Trophoblast cell (in vitro differentiated cells and primary cell): ENCODE results near the gene ECHDC1.
A peak's percentile ranks its signal among the peaks of the same experiment; 100 is the strongest.

Experiments used
- DNase-seq, 2 donors: peaks; one replicate each; pipeline ENCODE4 v3.0.0-alpha.2; 2016
- H2AFZ ChIP-seq: 2 replicates; pipeline ENCODE4 v1.6.1; 2013; ENCODE audit warnings: low read length, moderate library complexity, mild to moderate bottlenecking; ENCODE audit not compliant: insufficient read depth, poor library complexity
- H2AK5ac ChIP-seq: 2 replicates; pipeline ENCODE4 v1.6.1; 2013; ENCODE audit warnings: mild to moderate bottlenecking, low read length
- H2BK120ac ChIP-seq: 2 replicates; pipeline ENCODE4 v1.6.1; 2013; ENCODE audit warnings: low read length, mild to moderate bottlenecking, moderate library complexity; ENCODE audit not compliant: insufficient read depth, poor library complexity
- H2BK12ac ChIP-seq: 2 replicates; pipeline ENCODE4 v1.6.1; 2013; ENCODE audit warnings: mild to moderate bottlenecking, low read length, moderate library complexity
- H2BK5ac ChIP-seq: 2 replicates; pipeline ENCODE4 v1.6.1; 2013; ENCODE audit warnings: low read length, low read depth, moderate library complexity, mild to moderate bottlenecking; ENCODE audit not compliant: poor library complexity
- H3K14ac ChIP-seq: 2 replicates; pipeline ENCODE4 v1.6.1; 2013; ENCODE audit warnings: mild to moderate bottlenecking, low read length
- H3K18ac ChIP-seq: 2 replicates; pipeline ENCODE4 v1.6.1; 2013; ENCODE audit warnings: mild to moderate bottlenecking, low read length
- H3K23ac ChIP-seq: 2 replicates; pipeline ENCODE4 v1.6.1; 2013; ENCODE audit warnings: low read length
- H3K27ac ChIP-seq: 2 replicates; pipeline ENCODE4 v1.5.1; 2013; ENCODE audit warnings: low read depth, mild to moderate bottlenecking, inconsistent platforms, low read length, moderate library complexity
- H3K27me3 ChIP-seq: 2 replicates; pipeline ENCODE4 v1.6.1; 2013; ENCODE audit warnings: inconsistent platforms, mild to moderate bottlenecking, low read length, moderate library complexity; ENCODE audit not compliant: insufficient read depth
- H3K36me3 ChIP-seq, 2 experiments: 1 replicate in 1 of 2; 2 replicates in 1 of 2; pipeline ENCODE4 v1.6.1; 2013; ENCODE audit warnings: low read length in 2 of 2, mild to moderate bottlenecking in 2 of 2, moderate library complexity in 1 of 2; ENCODE audit not compliant: insufficient read depth in 2 of 2, control insufficient read depth in 1 of 2
- H3K4ac ChIP-seq: 2 replicates; pipeline ENCODE4 v1.6.1; 2013; ENCODE audit warnings: low read depth, mild to moderate bottlenecking, low read length, moderate library complexity
- H3K4me1 ChIP-seq, 2 experiments: 1 replicate in 1 of 2; 2 replicates in 1 of 2; pipeline ENCODE4 v1.6.1; 2013; ENCODE audit warnings: low read length in 2 of 2, mild to moderate bottlenecking in 2 of 2, moderate library complexity in 1 of 2; ENCODE audit not compliant: insufficient read depth in 2 of 2, control insufficient read depth in 1 of 2
- H3K4me2 ChIP-seq: 2 replicates; pipeline ENCODE4 v1.6.1; 2013; ENCODE audit warnings: inconsistent platforms, mild to moderate bottlenecking, low read length, moderate library complexity
- H3K4me3 ChIP-seq: 2 replicates; pipeline ENCODE4 v1.5.1; 2013; ENCODE audit warnings: mild to moderate bottlenecking, low read depth, low read length, inconsistent platforms
- H3K79me1 ChIP-seq: one replicate; pipeline ENCODE4 v1.6.1; 2013; ENCODE audit warnings: low read length
- H3K79me2 ChIP-seq: 2 replicates; pipeline ENCODE4 v1.6.1; 2013; ENCODE audit warnings: low read length, mild to moderate bottlenecking; ENCODE audit not compliant: control insufficient read depth, insufficient read depth, poor library complexity
- H3K9ac ChIP-seq: 2 replicates; pipeline ENCODE4 v1.6.1; 2013; ENCODE audit warnings: mild to moderate bottlenecking, low read length
- H3K9me3 ChIP-seq: 2 replicates; pipeline ENCODE4 v1.6.1; 2013; ENCODE audit warnings: low read depth, mild to moderate bottlenecking, control low read depth, inconsistent platforms, low read length; ENCODE audit not compliant: insufficient read depth
- H4K12ac ChIP-seq: 2 replicates; pipeline ENCODE4 v1.6.1; 2013; ENCODE audit warnings: low read depth, mild to moderate bottlenecking, low read length, moderate library complexity
- H4K8ac ChIP-seq: 2 replicates; pipeline ENCODE4 v1.6.1; 2013; ENCODE audit warnings: low read depth, mild to moderate bottlenecking, low read length, moderate library complexity
- H4K91ac ChIP-seq: one replicate; pipeline ENCODE4 v1.6.1; 2013; ENCODE audit warnings: low read depth, mild to moderate bottlenecking, low read length, moderate library complexity
- WGBS: extraction: QIAGEN DNeasy Blood & Tissue Kit; methylation state at CpG from one replicate; pipeline ENCODE4 v1.1.7; 2013; ENCODE audit warnings: missing lambda C conversion rate; ENCODE audit not compliant: insufficient read length, insufficient coverage; ENCODE audit errors: extremely low coverage; 5-methylcytosine and 5-hydroxymethylcytosine counted together

Gene ECHDC1

DNA sequence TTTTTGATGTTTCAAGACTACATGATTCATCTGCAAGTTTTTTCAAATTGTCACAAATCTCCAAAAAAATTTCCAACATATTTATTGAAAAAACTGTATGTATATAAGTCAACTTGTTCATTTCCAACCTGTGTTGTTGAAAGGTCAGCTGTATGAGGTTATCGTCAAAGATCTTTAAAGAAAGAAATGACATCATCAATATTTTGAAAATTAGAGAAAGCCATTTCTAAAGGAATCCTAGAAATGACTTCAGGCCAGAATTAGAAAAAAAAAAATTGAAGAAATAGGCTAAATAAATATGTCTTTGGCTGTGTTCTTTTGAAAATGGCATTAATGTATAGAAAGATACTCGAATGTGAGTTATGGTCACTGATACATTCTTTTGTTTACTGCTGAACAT, 69.9 kb downstream of the ECHDC1 start:
- no peak overlapping the region for H3K4me2 ChIP-seq
- no peak overlapping the region for H3K4me3 ChIP-seq
- no peaks in the 10 kb centered on the region for H3K27me3 ChIP-seq
- H2AFZ ChIP-seq = no peak overlapping the region
- H3K23ac ChIP-seq = no peak overlapping the region
- H2BK120ac ChIP-seq = no peak overlapping the region
- H2AK5ac ChIP-seq = no peak overlapping the region
- H3K4me1 ChIP-seq = no peaks in the 10 kb centered on the region
- H3K36me3 ChIP-seq = no peaks in the 10 kb centered on the region
- no peak overlapping the region for H4K91ac ChIP-seq
- H3K14ac ChIP-seq = no peak overlapping the region
- no peaks in the 10 kb centered on the region for H3K9me3 ChIP-seq
- no peak overlapping the region for H3K18ac ChIP-seq
- no peak overlapping the region for H2BK5ac ChIP-seq
- no peak overlapping the region for H4K8ac ChIP-seq
- no peaks in the 10 kb centered on the region for H3K79me2 ChIP-seq
- no peak overlapping the region for H2BK12ac ChIP-seq
- no peak overlapping the region for H3K4ac ChIP-seq
- no CpG with 5 or more reads among the region's 2 CpGs for WGBS
- no peak overlapping the region for H3K9ac ChIP-seq
- H4K12ac ChIP-seq = no peak overlapping the region
- H3K79me1 ChIP-seq = no peaks in the 10 kb centered on the region
- no peak overlapping the region for H3K27ac ChIP-seq
- peak in 1 of 2 donors; percentile 5 for DNase-seq

DNA sequence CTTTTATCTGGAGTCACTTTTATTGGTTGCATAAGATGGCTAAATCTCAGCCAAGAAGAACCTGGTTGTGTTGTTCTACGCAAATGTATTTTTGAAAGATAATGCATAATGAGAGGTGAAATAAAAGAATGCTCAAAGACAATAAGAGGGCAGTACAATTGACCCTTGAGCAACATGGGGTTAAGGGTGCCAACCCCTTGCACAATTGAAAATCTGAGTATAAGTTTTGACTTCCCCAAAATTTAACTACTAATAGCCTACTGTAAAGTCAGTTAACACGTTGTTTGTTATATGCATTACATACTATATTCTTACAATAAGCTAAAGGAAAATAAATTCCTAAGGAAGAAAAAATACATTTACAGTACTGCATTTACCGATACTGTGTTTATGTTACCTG, 70.8 kb downstream of the ECHDC1 start:
- no peak overlapping the region for H3K4me3 ChIP-seq
- H3K36me3 ChIP-seq = no peaks in the 10 kb centered on the region
- H3K4ac ChIP-seq = peak overlapping the region; percentile 69
- H3K79me2 ChIP-seq = peaks cover 1% of the 10 kb centered on the region
- no peak for DNase-seq
- no peak overlapping the region for H2BK5ac ChIP-seq
- H3K18ac ChIP-seq = no peak overlapping the region
- H3K14ac ChIP-seq = no peak overlapping the region
- H3K23ac ChIP-seq = no peak overlapping the region
- H4K8ac ChIP-seq = no peak overlapping the region
- H4K91ac ChIP-seq = no peak overlapping the region
- no peaks in the 10 kb centered on the region for H3K27me3 ChIP-seq
- no peak overlapping the region for H4K12ac ChIP-seq
- H2AK5ac ChIP-seq = no peak overlapping the region
- no peak overlapping the region for H3K9ac ChIP-seq
- no peaks in the 10 kb centered on the region for H3K4me1 ChIP-seq
- H2BK12ac ChIP-seq = no peak overlapping the region
- no peak overlapping the region for H2AFZ ChIP-seq
- no peaks in the 10 kb centered on the region for H3K9me3 ChIP-seq
- H3K27ac ChIP-seq = no peak overlapping the region
- H2BK120ac ChIP-seq = no peak overlapping the region
- peaks cover under 1% of the 10 kb centered on the region for H3K79me1 ChIP-seq
- WGBS = no CpG with 5 or more reads among the region's 3 CpGs
- H3K4me2 ChIP-seq = no peak overlapping the region

DNA sequence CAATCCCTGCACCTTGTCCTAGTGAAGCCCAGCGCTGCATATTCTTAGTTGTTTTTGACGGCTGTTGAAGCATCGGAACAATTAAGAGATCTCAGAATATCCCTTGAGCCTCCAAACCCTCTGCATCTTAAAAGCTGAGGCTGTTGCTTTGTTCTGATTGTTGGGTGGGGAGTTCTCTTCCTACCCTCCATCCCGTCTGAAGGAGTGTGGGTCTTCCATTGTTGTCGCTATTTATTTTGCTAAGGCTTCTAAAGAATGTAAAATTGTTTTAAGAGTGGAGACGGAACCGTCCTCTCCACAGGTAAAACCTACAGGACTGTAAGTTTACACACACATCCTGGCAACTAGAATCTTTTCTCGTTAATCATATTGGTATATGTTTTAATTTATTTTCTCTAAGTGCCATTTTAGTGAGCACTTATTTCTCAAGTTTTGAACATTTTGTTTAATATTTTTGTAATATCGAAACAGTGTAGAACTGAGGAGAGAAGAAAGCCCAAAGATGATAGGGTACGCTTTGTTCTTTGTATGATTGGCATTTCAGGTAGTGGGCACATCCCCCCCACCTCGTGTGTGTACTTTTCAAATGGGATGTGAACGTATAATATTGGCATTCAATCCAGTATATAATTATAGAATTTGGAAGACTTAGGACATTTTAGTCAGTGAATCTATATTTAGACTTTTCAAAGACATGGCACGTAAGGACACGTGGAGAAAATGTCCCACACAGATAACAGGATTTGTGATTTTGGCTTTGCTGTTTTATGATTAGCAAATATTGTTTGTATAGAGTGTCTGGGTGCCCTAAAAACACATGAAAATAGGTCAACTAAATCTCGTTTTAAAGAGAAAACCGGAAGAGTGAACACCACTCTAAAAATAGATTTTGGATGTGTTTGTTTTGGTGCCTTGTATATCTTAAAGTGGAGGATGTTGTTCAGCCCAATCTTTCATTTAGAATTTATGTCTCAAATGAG, 75.5 kb downstream of the ECHDC1 start:
- H3K4me2 ChIP-seq = peak overlapping the region; percentile 69
- H4K12ac ChIP-seq = no peak overlapping the region
- H3K79me2 ChIP-seq = peaks cover 12% of the 10 kb centered on the region
- H3K18ac ChIP-seq = peak overlapping the region; percentile 74
- peaks cover 12% of the 10 kb centered on the region for H3K79me1 ChIP-seq
- peak overlapping the region; percentile 96 for H3K9ac ChIP-seq
- no peak overlapping the region for H2AFZ ChIP-seq
- H3K9me3 ChIP-seq = no peaks in the 10 kb centered on the region
- peak overlapping the region; percentile 99 for H3K27ac ChIP-seq
- no peak overlapping the region for H2BK12ac ChIP-seq
- peak overlapping the region; percentile 91 for H3K4ac ChIP-seq
- no peak for DNase-seq
- peak overlapping the region; percentile 100 for H3K4me3 ChIP-seq
- H3K36me3 ChIP-seq = no peaks in the 10 kb centered on the region
- peak overlapping the region; percentile 7 for H2AK5ac ChIP-seq
- no peaks in the 10 kb centered on the region for H3K4me1 ChIP-seq
- peak overlapping the region; percentile 90 for H3K14ac ChIP-seq
- H4K8ac ChIP-seq = peak overlapping the region; percentile 89
- peak overlapping the region; percentile 81 for H4K91ac ChIP-seq
- H2BK5ac ChIP-seq = peak overlapping the region; percentile 90
- H3K23ac ChIP-seq = no peak overlapping the region
- H3K27me3 ChIP-seq = no peaks in the 10 kb centered on the region
- no peak overlapping the region for H2BK120ac ChIP-seq
- no CpG with 5 or more reads among the region's 16 CpGs for WGBS

DNA sequence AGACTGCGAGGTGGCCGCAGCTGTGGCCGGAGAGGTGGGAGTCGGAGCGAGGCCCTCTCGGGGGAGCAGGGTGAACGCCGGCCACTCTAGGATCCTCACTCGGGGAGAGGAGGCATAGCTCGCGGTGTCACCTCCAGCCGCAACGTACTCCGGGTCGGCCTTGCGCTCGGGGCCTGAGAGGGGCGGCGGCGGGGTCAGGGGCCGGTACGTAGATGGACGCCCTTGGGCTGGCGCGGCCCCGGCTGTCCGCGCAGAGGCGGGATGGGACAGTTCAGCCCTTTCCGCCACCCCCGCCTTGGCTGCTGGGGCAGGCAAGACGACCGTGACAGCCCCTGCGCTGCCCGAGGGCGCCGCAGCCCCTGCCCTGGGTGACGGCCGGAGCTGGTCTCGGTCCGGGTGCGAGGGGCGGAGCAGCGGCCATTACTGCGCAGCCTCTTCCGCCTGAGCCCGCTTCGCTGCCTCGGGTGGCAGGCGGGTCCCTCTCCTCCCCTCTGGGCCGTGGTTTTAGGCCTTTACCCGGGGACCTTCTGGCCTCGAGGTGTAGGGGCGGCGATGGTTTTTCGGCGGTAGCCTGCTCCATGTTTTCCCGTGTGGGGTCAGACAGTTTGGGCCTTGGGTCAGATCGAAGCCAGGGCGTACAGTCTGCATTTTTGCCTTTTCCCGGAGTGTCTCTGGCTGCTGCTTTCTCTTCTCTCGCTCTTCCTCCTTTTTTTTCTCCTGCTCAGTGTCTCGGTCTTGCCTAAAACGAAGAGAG, 76.3 kb downstream of the ECHDC1 start:
- no CpG with 5 or more reads among the region's 64 CpGs for WGBS
- peak overlapping the region; percentile 96 for H3K9ac ChIP-seq
- peak overlapping the region; percentile 100 for H3K4me3 ChIP-seq
- peak overlapping the region; percentile 74 for H3K18ac ChIP-seq
- H3K4me1 ChIP-seq = no peaks in the 10 kb centered on the region
- no peak overlapping the region for H3K23ac ChIP-seq
- peaks cover 12% of the 10 kb centered on the region for H3K79me2 ChIP-seq
- H3K36me3 ChIP-seq = no peaks in the 10 kb centered on the region
- peak overlapping the region; percentile 90 for H3K14ac ChIP-seq
- peaks cover 12% of the 10 kb centered on the region for H3K79me1 ChIP-seq
- H2BK12ac ChIP-seq = no peak overlapping the region
- H3K4me2 ChIP-seq = peak overlapping the region; percentile 57
- peak overlapping the region; percentile 70 for H2BK120ac ChIP-seq
- peak overlapping the region; percentile 89 for H4K8ac ChIP-seq
- peak overlapping the region; percentile 83 for H2AFZ ChIP-seq
- no peaks in the 10 kb centered on the region for H3K27me3 ChIP-seq
- H3K9me3 ChIP-seq = no peaks in the 10 kb centered on the region
- peak overlapping the region; percentile 99 for H3K27ac ChIP-seq
- H4K12ac ChIP-seq = peak overlapping the region; percentile 98
- H2AK5ac ChIP-seq = peak overlapping the region; percentile 50
- H2BK5ac ChIP-seq = peak overlapping the region; percentile 90
- peak overlapping the region; percentile 75 for H3K4ac ChIP-seq
- DNase-seq = peak; percentile 47 to 57
- peak overlapping the region; percentile 81 for H4K91ac ChIP-seq
